KMS-11 (cell line): Measurements from ENCODE around the gene WIPF1.

ENCODE experiments used
- H2AFZ ChIP-seq: fragments of 200-600 bp; sonication (generic); 2 replicates; pipeline ENCODE4 v1.6.1; 2016; ENCODE audit warnings: antibody characterized with exemption, mixed run types, low read depth
- H3K27ac ChIP-seq: fragments of 200-600 bp; sonication (generic); 2 replicates; pipeline ENCODE4 v1.6.1; 2016; ENCODE audit warnings: mild to moderate bottlenecking, mixed run types
- H3K27me3 ChIP-seq: fragments of 200-600 bp; sonication (generic); 2 replicates; pipeline ENCODE4 v1.6.1; 2017; ENCODE audit warnings: mild to moderate bottlenecking, low read depth, mixed run types, moderate library complexity; ENCODE audit not compliant: insufficient read depth
- H3K36me3 ChIP-seq: fragments of 200-600 bp; sonication (generic); 2 replicates; pipeline ENCODE4 v1.6.1; 2017; ENCODE audit warnings: mild to moderate bottlenecking, mixed run types; ENCODE audit not compliant: insufficient read depth
- H3K4me1 ChIP-seq: fragments of 200-600 bp; sonication (generic); 2 replicates; pipeline ENCODE4 v1.6.1; 2016; ENCODE audit warnings: mild to moderate bottlenecking, low read depth, mixed run types; ENCODE audit not compliant: poor library complexity, severe bottlenecking
- H3K4me2 ChIP-seq: fragments of 200-600 bp; sonication (generic); 2 replicates; pipeline ENCODE4 v1.7.0; 2016; ENCODE audit warnings: mild to moderate bottlenecking, mixed run types
- H3K4me3 ChIP-seq: fragments of 200-600 bp; sonication (generic); IDR thresholded peaks from 2 replicates; pipeline ENCODE4 v1.6.1; 2017; ENCODE audit warnings: low read depth, low read length, mixed read lengths; ENCODE audit not compliant: insufficient read depth
- H3K79me2 ChIP-seq: fragments of 200-600 bp; sonication (generic); 2 replicates; pipeline ENCODE4 v1.6.1; 2016; ENCODE audit warnings: low read depth, mixed run types; ENCODE audit not compliant: insufficient read depth
- H3K9ac ChIP-seq: fragments of 200-600 bp; sonication (generic); 2 replicates; pipeline ENCODE4 v1.6.1; 2016; ENCODE audit warnings: mild to moderate bottlenecking, mixed run types
- H4K20me1 ChIP-seq: fragments of 200-600 bp; sonication (generic); 2 replicates; pipeline ENCODE4 v1.6.1; 2016; ENCODE audit warnings: mild to moderate bottlenecking, mixed run types; ENCODE audit not compliant: insufficient read depth
- TF ChIP-seq, protein P1 (sequence below): fragments of 200-600 bp; sonication (generic); conservative IDR thresholded peaks from 2 replicates; pipeline ENCODE4 v1.6.1; 2017; ENCODE audit warnings: low read depth, mild to moderate bottlenecking, antibody characterized with exemption, low read length, moderate library complexity, mixed read lengths

Gene WIPF1

DNA sequence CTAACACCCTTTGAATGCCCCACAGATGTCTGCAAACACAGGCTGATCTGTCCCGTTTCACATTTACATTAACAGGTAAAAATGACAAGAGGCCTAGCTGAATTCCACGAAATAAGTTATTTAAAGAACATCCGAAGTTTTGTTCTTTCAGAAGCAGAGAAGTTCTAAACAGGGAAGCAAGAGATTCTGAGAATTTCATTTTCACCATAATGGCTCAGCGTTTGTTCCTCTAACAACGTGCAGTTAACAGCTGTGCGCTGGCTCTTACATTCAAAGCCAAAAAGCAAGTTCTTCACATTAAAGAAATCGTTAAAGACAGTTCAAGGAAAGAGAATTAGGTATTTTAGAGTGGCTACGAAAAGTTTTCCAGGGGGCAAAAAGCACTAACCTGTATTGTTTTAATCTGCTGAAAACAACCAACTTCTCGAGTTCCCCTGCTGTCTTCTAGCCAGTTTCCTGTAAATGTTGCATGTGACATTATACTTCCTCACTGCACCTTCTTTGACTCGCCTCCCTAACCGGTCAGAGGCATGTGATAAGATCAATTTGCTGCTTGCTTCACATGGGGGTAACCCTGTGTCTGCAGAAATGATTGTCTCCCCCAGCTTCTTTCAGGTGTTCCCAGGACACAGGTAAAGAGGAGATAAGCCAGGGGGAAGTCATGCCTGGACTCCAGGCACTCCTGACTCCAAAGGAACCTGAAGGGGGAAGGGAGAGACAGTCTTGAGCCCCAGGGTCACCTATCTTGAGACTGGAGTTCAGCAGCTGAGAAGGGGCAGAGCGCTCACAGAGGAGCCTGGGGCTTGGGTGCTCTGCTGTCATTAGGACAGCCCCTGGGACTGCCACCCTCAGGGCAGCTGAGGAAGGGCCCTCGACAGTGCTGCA lies 36.8 kb upstream of the WIPF1 start:
- Histone ChIP-seq H3K4me2 (peak overlapping the region; percentile 57), H3K9ac (peak overlapping the region; percentile 74), H4K20me1 (no peaks in the 10 kb centered on the region), H3K79me2 (peaks cover 17% of the 10 kb centered on the region; the same call in 1 of the 2 replicates), H2AFZ (peak overlapping the region; percentile 61), H3K27ac (peak overlapping the region; percentile 74), H3K27me3 (no peaks in the 10 kb centered on the region), H3K36me3 (no peaks in the 10 kb centered on the region), H3K4me1 (peaks cover 48% of the 10 kb centered on the region), H3K4me3 (peak overlapping the region; percentile 1)
- TF ChIP-seq, protein P1, sequence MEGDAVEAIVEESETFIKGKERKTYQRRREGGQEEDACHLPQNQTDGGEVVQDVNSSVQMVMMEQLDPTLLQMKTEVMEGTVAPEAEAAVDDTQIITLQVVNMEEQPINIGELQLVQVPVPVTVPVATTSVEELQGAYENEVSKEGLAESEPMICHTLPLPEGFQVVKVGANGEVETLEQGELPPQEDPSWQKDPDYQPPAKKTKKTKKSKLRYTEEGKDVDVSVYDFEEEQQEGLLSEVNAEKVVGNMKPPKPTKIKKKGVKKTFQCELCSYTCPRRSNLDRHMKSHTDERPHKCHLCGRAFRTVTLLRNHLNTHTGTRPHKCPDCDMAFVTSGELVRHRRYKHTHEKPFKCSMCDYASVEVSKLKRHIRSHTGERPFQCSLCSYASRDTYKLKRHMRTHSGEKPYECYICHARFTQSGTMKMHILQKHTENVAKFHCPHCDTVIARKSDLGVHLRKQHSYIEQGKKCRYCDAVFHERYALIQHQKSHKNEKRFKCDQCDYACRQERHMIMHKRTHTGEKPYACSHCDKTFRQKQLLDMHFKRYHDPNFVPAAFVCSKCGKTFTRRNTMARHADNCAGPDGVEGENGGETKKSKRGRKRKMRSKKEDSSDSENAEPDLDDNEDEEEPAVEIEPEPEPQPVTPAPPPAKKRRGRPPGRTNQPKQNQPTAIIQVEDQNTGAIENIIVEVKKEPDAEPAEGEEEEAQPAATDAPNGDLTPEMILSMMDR: 0 out of 2 replicates have a peak, but pooled peaks have one; percentile 24

DNA sequence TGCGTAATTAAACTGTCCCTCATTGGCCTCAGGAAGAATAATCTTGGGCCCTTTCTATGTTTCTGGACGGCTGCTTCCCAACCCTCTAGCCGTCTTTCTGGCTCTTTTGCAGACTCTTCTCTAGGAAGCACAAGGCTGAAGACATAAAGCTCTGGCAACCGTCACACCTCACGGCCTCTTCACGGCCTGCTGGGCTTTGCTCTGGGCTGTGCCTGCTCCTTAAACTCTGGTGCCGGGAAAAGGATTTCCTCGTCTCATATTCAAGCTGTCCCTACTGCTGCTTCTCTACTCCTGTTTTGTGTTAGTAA lies 36.0 kb upstream of the WIPF1 start:
- H3K4me2 ChIP-seq: peak overlapping the region; percentile 57
- H3K4me3 ChIP-seq: peak overlapping the region; percentile 12
- H3K79me2 ChIP-seq: peaks cover 17% of the 10 kb centered on the region; the same call in 1 of the 2 replicates
- H3K27ac ChIP-seq: peak overlapping the region; percentile 74
- TF ChIP-seq, protein P1: no peak
- no peaks in the 10 kb centered on the region for H4K20me1 ChIP-seq
- H3K9ac ChIP-seq: peak overlapping the region; percentile 74
- peaks cover 48% of the 10 kb centered on the region for H3K4me1 ChIP-seq
- H3K36me3 ChIP-seq: no peaks in the 10 kb centered on the region
- no peaks in the 10 kb centered on the region for H3K27me3 ChIP-seq
- peak overlapping the region; percentile 61; the same call in 1 of the 2 replicates for H2AFZ ChIP-seq

DNA sequence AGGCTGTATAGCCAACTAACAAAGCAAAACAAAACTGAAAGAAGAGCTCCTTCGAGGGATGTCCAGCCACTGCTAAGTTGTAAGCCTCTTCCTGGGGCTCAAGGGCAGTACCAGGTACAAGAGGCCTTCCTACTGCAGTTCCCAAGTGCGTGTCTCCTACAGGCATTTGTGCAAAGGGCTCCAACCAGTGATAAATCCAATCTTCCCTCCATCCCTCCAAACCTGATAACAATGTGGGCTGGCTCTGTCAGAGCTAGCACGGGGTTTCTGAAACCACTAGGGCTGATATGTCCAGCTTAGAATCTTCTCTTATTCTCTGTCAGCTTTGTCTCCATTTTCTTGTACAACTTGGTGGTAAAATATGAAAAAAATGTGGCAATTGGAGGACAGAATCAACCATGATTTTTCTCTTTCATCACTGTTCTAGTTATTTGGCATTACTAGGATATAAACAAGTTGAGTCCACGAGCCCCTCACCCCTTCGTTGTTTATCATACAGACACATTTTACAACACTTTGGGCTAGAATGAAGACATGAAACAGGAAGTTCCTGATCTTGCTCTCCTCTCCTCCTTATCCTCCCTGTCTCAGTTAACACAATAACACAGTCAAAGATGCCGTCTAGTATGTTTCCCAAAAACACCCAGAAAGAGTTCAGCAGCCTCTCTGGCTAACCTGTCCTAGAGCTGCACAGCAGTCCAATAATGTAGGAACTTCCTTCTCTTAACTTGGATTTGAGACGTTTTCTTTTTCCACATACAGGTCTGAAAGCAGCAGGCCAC lies 35.4 kb upstream of the WIPF1 start:
- Histone ChIP-seq H3K9ac (peak overlapping the region; percentile 74), H4K20me1 (no peaks in the 10 kb centered on the region), H2AFZ (peak overlapping the region; percentile 61; the same call in 1 of the 2 replicates), H3K27ac (peak overlapping the region; percentile 74), H3K79me2 (peaks cover 17% of the 10 kb centered on the region; the same call in 1 of the 2 replicates), H3K36me3 (no peaks in the 10 kb centered on the region), H3K4me2 (peak overlapping the region; percentile 57), H3K27me3 (no peaks in the 10 kb centered on the region), H3K4me3 (peak overlapping the region; percentile 57), H3K4me1 (peaks cover 48% of the 10 kb centered on the region)
- TF ChIP-seq, protein P1: no peak

DNA sequence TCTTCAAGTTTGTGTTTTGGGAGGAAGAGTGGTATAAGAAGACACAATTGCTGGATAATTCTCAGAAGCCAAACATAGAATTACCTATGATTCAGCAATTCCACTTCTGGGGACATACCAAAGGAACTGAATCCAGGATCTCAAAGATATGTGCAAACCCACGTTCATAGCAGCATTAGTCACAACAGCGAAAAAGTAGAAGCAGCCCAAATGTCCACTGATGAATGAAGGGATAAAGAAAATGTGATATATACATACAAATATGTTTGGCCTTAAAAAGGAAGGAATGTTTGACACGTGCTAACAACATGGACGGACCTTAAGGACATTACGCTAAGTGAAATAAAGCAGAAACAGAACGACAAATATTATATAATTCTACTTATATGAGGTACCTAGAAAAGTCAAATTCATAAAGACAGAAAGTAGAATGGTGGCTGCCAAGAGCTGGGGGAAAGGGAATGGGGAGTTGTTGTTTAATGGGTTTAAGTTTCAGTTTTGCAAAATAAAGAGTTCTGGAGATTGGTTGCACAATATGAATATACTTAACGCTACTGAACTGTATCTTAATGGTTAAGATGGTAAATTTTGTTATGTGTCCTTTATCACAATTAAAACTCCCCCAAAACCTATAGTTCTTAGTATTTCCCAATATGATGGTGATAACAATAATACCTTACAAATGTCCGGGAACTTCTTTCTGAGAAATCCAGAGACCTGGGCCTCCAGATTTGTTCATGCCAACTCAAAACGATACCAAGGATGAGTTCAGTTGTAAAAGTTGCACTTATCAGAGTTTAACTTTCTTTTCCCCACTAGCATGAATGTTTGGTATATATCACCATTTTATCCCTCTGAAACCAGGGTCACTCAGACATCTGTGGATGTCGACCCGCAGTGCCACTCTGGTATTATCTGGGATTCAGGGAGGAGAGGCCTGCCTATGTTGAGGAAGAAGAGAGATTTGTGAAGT lies 33.7 kb upstream of the WIPF1 start:
- Histone ChIP-seq H3K79me2 (peaks cover 17% of the 10 kb centered on the region; the same call in 1 of the 2 replicates), H3K4me2 (peak overlapping the region; percentile 57; the same call in 1 of the 2 replicates), H3K36me3 (no peaks in the 10 kb centered on the region), H3K27ac (no peak overlapping the region), H4K20me1 (no peaks in the 10 kb centered on the region), H3K4me3 (no peak overlapping the region), H3K27me3 (no peaks in the 10 kb centered on the region), H3K9ac (no peak overlapping the region), H3K4me1 (peaks cover 46% of the 10 kb centered on the region), H2AFZ (no peak overlapping the region)
- TF ChIP-seq, protein P1: no peak
